ENCODE results near the gene KLHL4.
"Not testable (repeated sequence)": the region's sequence is repeated elsewhere in the genome, so short reads cannot be mapped to it uniquely, and the experiment has no call there.

GRCh38 chrX:87689218-87689617, 171.6 kb downstream of the KLHL4 start:
- TF ChIP-seq, protein P1, sequence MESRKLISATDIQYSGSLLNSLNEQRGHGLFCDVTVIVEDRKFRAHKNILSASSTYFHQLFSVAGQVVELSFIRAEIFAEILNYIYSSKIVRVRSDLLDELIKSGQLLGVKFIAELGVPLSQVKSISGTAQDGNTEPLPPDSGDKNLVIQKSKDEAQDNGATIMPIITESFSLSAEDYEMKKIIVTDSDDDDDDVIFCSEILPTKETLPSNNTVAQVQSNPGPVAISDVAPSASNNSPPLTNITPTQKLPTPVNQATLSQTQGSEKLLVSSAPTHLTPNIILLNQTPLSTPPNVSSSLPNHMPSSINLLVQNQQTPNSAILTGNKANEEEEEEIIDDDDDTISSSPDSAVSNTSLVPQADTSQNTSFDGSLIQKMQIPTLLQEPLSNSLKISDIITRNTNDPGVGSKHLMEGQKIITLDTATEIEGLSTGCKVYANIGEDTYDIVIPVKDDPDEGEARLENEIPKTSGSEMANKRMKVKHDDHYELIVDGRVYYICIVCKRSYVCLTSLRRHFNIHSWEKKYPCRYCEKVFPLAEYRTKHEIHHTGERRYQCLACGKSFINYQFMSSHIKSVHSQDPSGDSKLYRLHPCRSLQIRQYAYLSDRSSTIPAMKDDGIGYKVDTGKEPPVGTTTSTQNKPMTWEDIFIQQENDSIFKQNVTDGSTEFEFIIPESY (CRISPR knock-in tag; IDR thresholded peaks at IDR 0.05): not testable (repeated sequence)
- not testable (repeated sequence) for TF ChIP-seq ZFP36 (IDR thresholded peaks at IDR 0.05; ENCODE audit: borderline replicate concordance, low read depth, low read length, partially characterized antibody); TIGD3 (CRISPR knock-in tag; IDR thresholded peaks at IDR 0.05; ENCODE audit: borderline replicate concordance)
